ENCODE results near the gene SNCG. TPM values are rescaled to one million over a fixed set of nuclear protein-coding genes. Genes with fewer than 3 reads are reported as not detected.
"Not testable (repeated sequence)": the region's sequence is repeated elsewhere in the genome, so short reads cannot be mapped to it uniquely, and the experiment has no call there.

The SNCG gene
- polyA plus RNA-seq, 1 donor = 12.4 TPM

- DNase-seq = no peak
Measured at GRCh38 chr10:86974484-86974883, 16.1 kb downstream of the SNCG start.

- DNase-seq = no peak
Measured at GRCh38 chr10:86976362-86977056, 18.1 kb downstream of the SNCG start.

GRCh38 chr10:86978457-86978856 is 20.1 kb downstream of the SNCG start:
- DNase-seq = not testable (repeated sequence)

GRCh38 chr10:86979296-86979818 is 21.0 kb downstream of the SNCG start:
- no peak for DNase-seq

GRCh38 chr10:86979977-86980448 is 21.6 kb downstream of the SNCG start:
- DNase-seq = no peak

- not testable (repeated sequence) for DNase-seq
Measured at GRCh38 chr10:86981020-86981419, 22.6 kb downstream of the SNCG start.

- no peak for DNase-seq
Measured at GRCh38 chr10:86981716-86982115, 23.3 kb downstream of the SNCG start.

- DNase-seq = not testable (repeated sequence)
Measured at GRCh38 chr10:86984498-86984897, 26.1 kb downstream of the SNCG start.

- no peak for DNase-seq
Measured at GRCh38 chr10:86988520-86988919, 30.1 kb downstream of the SNCG start.

- not testable (repeated sequence) for DNase-seq
Measured at GRCh38 chr10:86991362-86991761, 33.0 kb downstream of the SNCG start.

GRCh38 chr10:86992456-86992855 is 34.1 kb downstream of the SNCG start:
- DNase-seq = no peak

- no peak for DNase-seq
Measured at GRCh38 chr10:86992929-86993328, 34.5 kb downstream of the SNCG start.

- not testable (repeated sequence) for DNase-seq
Measured at GRCh38 chr10:86999802-87000403, 41.5 kb downstream of the SNCG start.

GRCh38 chr10:87000491-87000890 is 42.1 kb downstream of the SNCG start:
- no peak for DNase-seq

GRCh38 chr10:87007124-87007523 is 48.7 kb downstream of the SNCG start:
- DNase-seq = not testable (repeated sequence)

GRCh38 chr10:87007674-87008073 is 49.3 kb downstream of the SNCG start:
- not testable (repeated sequence) for DNase-seq

GRCh38 chr10:87008303-87008702 is 49.9 kb downstream of the SNCG start:
- DNase-seq = not testable (repeated sequence)

GRCh38 chr10:87009134-87009696 is 50.8 kb downstream of the SNCG start:
- not testable (repeated sequence) for DNase-seq

Other genes with a start within 250 kb of the SNCG start
- gene BMPR1A, start 202.0 kb upstream of the SNCG start, polyA plus RNA-seq (ENCODE audit: insufficient read length) = 84.9 TPM
- gene MMRN2, start 984 bp upstream of the SNCG start, polyA plus RNA-seq (ENCODE audit: insufficient read length) = 23.7 TPM
- gene ADIRF, start 9.9 kb downstream of the SNCG start, polyA plus RNA-seq (ENCODE audit: insufficient read length) = 8.9 TPM
- gene FAM25A, start 61.7 kb downstream of the SNCG start, polyA plus RNA-seq (ENCODE audit: insufficient read length) = not detected
- gene GLUD1, start 136.2 kb downstream of the SNCG start, polyA plus RNA-seq (ENCODE audit: insufficient read length) = 192 TPM
- 52.6 TPM for gene SHLD2, start 136.6 kb downstream of the SNCG start, polyA plus RNA-seq (ENCODE audit: insufficient read length)

Measured in left kidney (tissue), 2 donors.